GM13976 (cell line): ENCODE results near the gene IFT20.

Source experiments
- DNase-seq: peaks from one replicate; pipeline ENCODE4 v3.0.0; 2012; ENCODE audit warnings: low spot score
- CTCF ChIP-seq: IDR thresholded peaks from 2 replicates; pipeline ENCODE4 v1.5.1; 2012; ENCODE audit warnings: borderline replicate concordance, mild to moderate bottlenecking; ENCODE audit not compliant: insufficient read depth; ENCODE audit errors: extremely low read depth, missing control alignments, control extremely low read depth
- in situ Hi-C: fragments of 300-500 bp; cut with MboI; formaldehyde crosslinking; loops from one replicate; pipeline ENCODE4 v1.12.0; 2022; ENCODE audit warnings: low sequenced_read_pairs, mixed read lengths, inconsistent platforms; ENCODE audit not compliant: unreplicated experiment

IFT20 gene

DNA sequence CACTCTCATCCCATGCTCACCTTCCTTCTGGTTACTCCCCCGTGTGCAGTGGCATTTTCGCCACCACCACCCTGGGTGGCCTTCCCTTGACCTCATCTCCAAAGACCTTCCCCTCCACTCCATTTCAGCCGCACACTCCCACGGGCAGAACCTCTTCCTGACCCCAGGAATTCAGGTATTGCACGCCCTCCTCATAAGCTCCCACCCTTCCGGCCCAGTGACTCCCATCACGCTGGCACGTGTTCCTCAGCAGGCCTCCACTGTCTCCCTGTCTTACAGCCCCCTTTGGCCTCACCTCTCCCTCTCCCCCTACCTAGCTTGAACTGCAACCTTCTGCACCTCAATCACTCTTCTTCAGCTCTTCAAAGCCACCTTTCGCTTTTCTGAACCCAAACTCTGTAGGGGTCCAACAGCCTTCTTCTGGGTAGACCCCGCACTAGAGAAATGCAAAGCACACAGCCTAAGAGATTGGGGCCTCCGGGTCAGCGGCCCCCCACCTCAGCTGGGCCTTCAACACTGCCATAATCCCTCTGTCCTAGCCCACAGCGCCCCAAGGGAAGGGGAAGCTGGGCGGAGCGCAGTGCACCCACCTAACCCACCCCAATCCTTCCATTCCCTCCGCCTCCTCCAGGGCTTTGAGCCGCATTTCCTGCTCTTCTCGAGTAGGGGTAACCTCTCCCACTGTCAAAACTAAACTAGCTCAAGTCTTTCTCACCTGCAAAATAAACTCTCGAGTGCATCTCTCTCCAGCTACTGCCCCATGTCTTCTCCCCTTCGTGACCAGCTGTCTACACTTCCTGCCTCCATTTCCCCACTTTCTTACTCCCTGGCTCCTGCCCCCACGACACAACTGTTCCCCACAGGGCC lies 17.9 kb downstream of the IFT20 start:
- TF ChIP-seq CTCF = no peak
- in situ Hi-C loops = no loop called here
- no peak for DNase-seq

- in situ Hi-C loops = no loop called here
- DNase-seq = no peak
- no peak for TF ChIP-seq CTCF
Measured at GRCh38 chr17:28315846-28316705, 19.2 kb downstream of the IFT20 start.

DNA sequence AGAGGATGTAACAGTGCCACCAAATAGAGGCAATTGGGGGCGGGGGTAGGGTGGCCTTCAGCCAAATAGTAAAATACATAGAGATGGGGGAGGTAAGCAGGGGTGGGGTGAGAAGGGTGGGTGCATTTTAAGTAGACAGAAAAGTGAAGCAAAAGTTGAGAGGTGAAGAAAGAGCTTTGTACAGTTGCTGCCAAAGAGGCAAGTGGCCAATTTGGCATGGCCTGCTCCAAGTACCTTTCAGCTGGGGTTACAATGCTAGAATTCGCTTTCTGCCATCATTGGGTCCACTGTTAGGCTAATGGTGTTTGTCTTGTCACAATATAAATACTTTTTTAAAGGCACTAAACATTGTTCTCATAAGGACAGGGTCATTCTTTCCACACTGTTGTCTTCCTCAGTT lies 21.4 kb downstream of the IFT20 start:
- no peak for DNase-seq
- no peak for TF ChIP-seq CTCF
- in situ Hi-C loops = no loop called here

DNA sequence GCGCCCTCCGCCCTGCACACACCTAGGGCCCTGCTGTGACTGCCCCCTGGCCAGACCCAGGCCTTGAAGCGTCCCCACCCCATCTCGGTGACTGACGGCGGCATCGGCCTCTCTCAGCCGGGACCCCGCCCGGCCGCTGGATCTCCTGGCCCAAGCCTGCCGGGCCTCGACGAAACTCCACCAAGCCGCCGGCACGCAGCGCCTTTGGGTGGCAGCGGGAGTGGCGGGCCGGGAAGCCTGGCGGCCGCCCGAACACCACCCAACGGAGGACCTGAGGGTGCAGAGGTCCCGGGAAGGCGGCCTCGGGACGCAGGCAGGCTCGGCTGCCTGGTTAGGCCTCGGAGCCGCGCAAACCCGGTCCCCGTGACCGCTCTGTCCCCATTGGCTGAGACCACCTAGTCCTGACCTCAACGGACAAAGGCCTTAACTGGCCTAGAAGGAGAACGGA lies 28.3 kb downstream of the IFT20 start:
- TF ChIP-seq CTCF = no peak
- no peak for DNase-seq
- in situ Hi-C loops = no loop called here

DNA sequence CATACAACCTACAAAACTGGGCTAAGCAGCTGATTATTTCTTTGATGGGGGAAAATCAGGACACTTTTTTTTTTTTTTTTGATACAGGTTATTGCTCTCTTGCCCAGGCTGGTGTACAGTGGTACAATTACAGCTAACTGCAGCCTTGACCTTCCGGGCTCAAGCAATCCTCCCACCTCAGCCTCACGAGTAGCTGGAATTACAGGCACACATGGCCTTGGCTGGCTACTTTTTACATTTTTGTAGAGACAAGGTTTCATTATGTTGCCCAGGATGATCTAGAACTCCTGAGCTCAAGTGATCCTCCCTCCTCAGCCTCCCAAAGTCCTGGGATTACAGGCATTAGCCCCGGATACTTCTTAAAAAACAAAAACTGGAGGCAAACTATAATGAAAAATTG lies 36.8 kb downstream of the IFT20 start:
- in situ Hi-C loops = no loop called here
- no peak for DNase-seq
- TF ChIP-seq CTCF = no peak

GRCh38 chr17:28295677-28296578 lies 39.3 kb downstream of the IFT20 start:
- no peak for DNase-seq
- TF ChIP-seq CTCF = no peak
- in situ Hi-C loops = no loop called here
